Esophagus muscularis mucosa (tissue), 3 donors: ENCODE results near the gene NKX2-3.

ENCODE experiments used
- CTCF ChIP-seq, 3 experiments: fragments of 200-600 bp in 2 of 3; fragments of 450-650 bp in 1 of 3; sonication (generic) in 2 of 3; IDR thresholded peaks; one replicate each; pipeline ENCODE4 v1.5.1; 2017 to 2019; ENCODE audit warnings: antibody characterized with exemption in 3 of 3, mild to moderate bottlenecking in 2 of 3, moderate library complexity in 1 of 3
- POLR2A ChIP-seq: fragments of 450-650 bp; IDR thresholded peaks from one replicate; pipeline ENCODE4 v1.6.1; 2017; ENCODE audit warnings: antibody characterized with exemption, moderate library complexity, mild to moderate bottlenecking, low read depth

- TF ChIP-seq POLR2A (no peak), CTCF (IDR thresholded peaks at IDR 0.05) (no peak)
These were observed 35.3 kb upstream of the NKX2-3 start for GRCh38 chr10:99497343-99498025.
